RWPE1 (cell line): ENCODE measurements around the gene MYLIP.

Experiments
- CTCF ChIA-PET: fragments of 350-600 bp; sonication (Branson Sonifier 250); formaldehyde crosslinking; extraction: SDS; loops from one replicate; lab custom pipeline; 2021; lab: Yijun Ruan, JAX
- POLR2A ChIA-PET: fragments of 400-600 bp; formaldehyde crosslinking; extraction: SDS; loops from one replicate; lab custom pipeline; 2020; ENCODE audit warnings: antibody characterized with exemption; ENCODE audit not compliant: low non-redundant PET; lab: Yijun Ruan, JAX
- DNase-seq: peaks from one replicate; pipeline ENCODE4 v3.0.0; 2012; ENCODE audit warnings: low spot score
- H3K27ac ChIP-seq: fragments of 450-650 bp; 2 replicates; pipeline ENCODE4 v1.5.1; 2017
- CTCF ChIP-seq: fragments of 450-650 bp; conservative IDR thresholded peaks from 2 replicates; pipeline ENCODE4 v1.5.1; 2017; ENCODE audit warnings: low read depth, mild to moderate bottlenecking

MYLIP gene

GRCh38 chr6:16140607-16141006 is 11.7 kb downstream of the MYLIP start:
- CTCF ChIA-PET = no interaction called here
- POLR2A ChIA-PET = no interaction called here
- no peak for DNase-seq
- no peak overlapping the region for H3K27ac ChIP-seq
- TF ChIP-seq CTCF = no peak

- H3K27ac ChIP-seq = no peak overlapping the region
- ChIA-PET POLR2A (no interaction called here), CTCF (interaction anchor here (0.6 kb wide), 1 partner anchor 1142 kb away, joined by 3 read pairs; no protein-coding TSS in a partner anchor)
- TF ChIP-seq CTCF = no peak
- no peak for DNase-seq
These were observed 12.6 kb downstream of the MYLIP start for GRCh38 chr6:16141514-16141913.

GRCh38 chr6:16145038-16145437 is 16.2 kb downstream of the MYLIP start:
- ChIA-PET CTCF (no interaction called here), POLR2A (no interaction called here)
- DNase-seq = no peak
- no peak for TF ChIP-seq CTCF
- no peak overlapping the region for H3K27ac ChIP-seq

GRCh38 chr6:16146028-16146427 is 17.1 kb downstream of the MYLIP start:
- DNase-seq = no peak
- no peak overlapping the region for H3K27ac ChIP-seq
- ChIA-PET POLR2A (no interaction called here), CTCF (no interaction called here)
- TF ChIP-seq CTCF = no peak

- no peak for TF ChIP-seq CTCF
- CTCF ChIA-PET = interaction anchor here (0.7 kb wide), 1 partner anchor 18 kb away, joined by 5 read pairs; no protein-coding TSS in a partner anchor
- no peak overlapping the region for H3K27ac ChIP-seq
- POLR2A ChIA-PET = no interaction called here
- DNase-seq = no peak
These were observed 17.7 kb downstream of the MYLIP start for GRCh38 chr6:16146527-16146955.

GRCh38 chr6:16148498-16148897 is 19.6 kb downstream of the MYLIP start:
- POLR2A ChIA-PET = no interaction called here
- no peak for TF ChIP-seq CTCF
- CTCF ChIA-PET = no interaction called here
- H3K27ac ChIP-seq = no peak overlapping the region
- no peak for DNase-seq

GRCh38 chr6:16149305-16149704 is 20.4 kb downstream of the MYLIP start:
- TF ChIP-seq CTCF = no peak
- ChIA-PET CTCF (no interaction called here), POLR2A (no interaction called here)
- no peak overlapping the region for H3K27ac ChIP-seq
- no peak for DNase-seq
